ENCODE measurements around the gene PKIG.
A peak's percentile ranks its signal among the peaks of the same experiment; 100 is the strongest.

Gene PKIG

GRCh38 chr20:44582311-44583025 lies at the start of gene PKIG:
PKIG (plus strand) TSS chr20:44582579; CDS start chr20:44614557, 31,978 bp downstream.
- no peak for TF ChIP-seq CTCF (IDR thresholded peaks at IDR 0.05; ENCODE audit: unreplicated experiment in 3 of 3)

GRCh38 chr20:44532981-44533331 lies 49.4 kb upstream of the PKIG start:
- Mint-ChIP-seq H3K4me1 (no peaks in the 10 kb centered on the region), H3K9me3 (no peaks in the 10 kb centered on the region), H3K4me3 (no peak overlapping the region), H3K36me3 (ENCODE audit: low read depth) (no peaks in the 10 kb centered on the region), H3K27ac (no peak overlapping the region), H3K27me3 (ENCODE audit: low read depth) (no peaks in the 10 kb centered on the region)
- no peak for TF ChIP-seq CTCF (IDR thresholded peaks at IDR 0.05; ENCODE audit: unreplicated experiment in 3 of 3)

More at GRCh38 chr20:44582311-44583025, at the start of gene PKIG:
- Mint-ChIP-seq H3K36me3 (ENCODE audit: low read depth) (no peaks in the 10 kb centered on the region), H3K9me3 (no peaks in the 10 kb centered on the region), H3K4me3 (peak within 1 kb of the TSS; percentile 66 to 83 (median 83)), H3K27ac (peak within 1 kb of the TSS; percentile 95 to 98 (median 95)), H3K27me3 (ENCODE audit: low read depth) (no peaks in the 10 kb centered on the region), H3K4me1 (peaks cover 72% of the 10 kb centered on the region)

- Mint-ChIP-seq H3K4me3 (no peak overlapping the region), H3K9me3 (no peaks in the 10 kb centered on the region), H3K36me3 (ENCODE audit: low read depth) (no peaks in the 10 kb centered on the region), H3K27me3 (ENCODE audit: low read depth) (no peaks in the 10 kb centered on the region), H3K4me1 (no peaks in the 10 kb centered on the region), H3K27ac (no peak overlapping the region)
- TF ChIP-seq CTCF (IDR thresholded peaks at IDR 0.05; ENCODE audit: unreplicated experiment in 3 of 3): no peak
Observed at GRCh38 chr20:44533928-44534327, 48.5 kb upstream of the PKIG start.

GRCh38 chr20:44536175-44536574 lies 46.2 kb upstream of the PKIG start:
- H3K27me3 Mint-ChIP-seq (ENCODE audit: low read depth): no peaks in the 10 kb centered on the region
- no peaks in the 10 kb centered on the region for H3K9me3 Mint-ChIP-seq
- H3K36me3 Mint-ChIP-seq (ENCODE audit: low read depth): no peaks in the 10 kb centered on the region
- no peaks in the 10 kb centered on the region for H3K4me1 Mint-ChIP-seq
- no peak for TF ChIP-seq CTCF (IDR thresholded peaks at IDR 0.05; ENCODE audit: unreplicated experiment in 3 of 3)
- peak overlapping the region in 1 of 3 experiments; percentile 9 for H3K27ac Mint-ChIP-seq
- peak overlapping the region in 1 of 3 experiments; percentile 24 for H3K4me3 Mint-ChIP-seq

- Mint-ChIP-seq H3K27me3 (ENCODE audit: low read depth) (no peaks in the 10 kb centered on the region), H3K9me3 (no peaks in the 10 kb centered on the region), H3K4me3 (no peak overlapping the region), H3K4me1 (peaks cover 8% of the 10 kb centered on the region), H3K27ac (no peak overlapping the region), H3K36me3 (ENCODE audit: low read depth) (no peaks in the 10 kb centered on the region)
- TF ChIP-seq CTCF (IDR thresholded peaks at IDR 0.05; ENCODE audit: unreplicated experiment in 3 of 3): peak in 2 of 3 experiments; percentile 7 to 33
Observed at GRCh38 chr20:44537993-44538392, 44.4 kb upstream of the PKIG start.

GRCh38 chr20:44540834-44541233 lies 41.5 kb upstream of the PKIG start:
- H3K27me3 Mint-ChIP-seq (ENCODE audit: low read depth): no peaks in the 10 kb centered on the region
- no peaks in the 10 kb centered on the region for H3K9me3 Mint-ChIP-seq
- peaks cover 15% of the 10 kb centered on the region for H3K4me1 Mint-ChIP-seq
- H3K36me3 Mint-ChIP-seq (ENCODE audit: low read depth): no peaks in the 10 kb centered on the region
- no peak overlapping the region for H3K4me3 Mint-ChIP-seq
- TF ChIP-seq CTCF (IDR thresholded peaks at IDR 0.05; ENCODE audit: unreplicated experiment in 3 of 3): no peak
- peak overlapping the region; percentile 22 to 51 (median 45) for H3K27ac Mint-ChIP-seq
